ENCODE measurements around the gene GRAMD4. TPM values are rescaled to one million over a fixed set of nuclear protein-coding genes. Genes with fewer than 3 reads are reported as not detected.
"Not testable (repeated sequence)": the region's sequence is repeated elsewhere in the genome, so short reads cannot be mapped to it uniquely, and the experiment has no call there.

Gene GRAMD4
- total RNA-seq, 1 donor from 2014 or later = 90.8 TPM

DNA sequence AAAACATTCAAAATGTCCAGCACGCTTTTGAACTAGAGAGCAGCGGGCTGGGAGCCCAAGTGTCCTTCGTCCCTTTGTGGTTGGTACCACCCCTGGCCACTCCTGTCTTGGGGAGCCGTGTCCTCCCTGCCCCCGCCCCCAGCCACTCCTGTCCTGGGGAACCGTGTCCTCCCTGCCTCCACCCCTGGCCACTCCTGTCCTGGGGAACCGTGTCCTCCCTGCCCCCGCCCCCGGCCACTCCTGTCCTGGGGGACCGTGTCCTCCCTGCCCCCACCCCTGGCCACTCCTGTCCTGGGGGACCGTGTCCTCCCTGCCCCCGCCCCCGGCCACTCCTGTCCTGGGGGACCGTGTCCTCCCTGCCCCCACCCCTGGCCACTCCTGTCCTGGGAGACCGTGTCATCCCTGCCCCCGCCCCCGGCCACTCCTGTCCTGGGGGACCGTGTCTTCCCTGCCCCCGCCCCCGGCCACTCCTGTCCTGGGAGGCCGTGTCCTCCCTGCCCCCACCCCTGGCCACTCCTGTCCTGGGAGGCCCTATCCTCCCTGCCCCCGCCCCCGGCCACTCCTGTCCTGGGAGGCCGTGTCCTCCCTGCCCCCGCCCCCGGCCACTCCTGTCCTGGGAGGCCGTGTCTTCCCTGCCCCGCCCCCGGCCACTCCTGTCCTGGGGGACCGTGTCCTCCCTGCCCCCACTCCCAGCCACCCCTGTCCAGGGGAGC is 14.9 kb downstream of the GRAMD4 start:
- H3K27me3 Mint-ChIP-seq (ENCODE audit: low read depth); H3K9me3 Mint-ChIP-seq; intact Hi-C loops (cut with micrococcal nuclease); DNase-seq (ENCODE audit: low spot score); H3K4me1 Mint-ChIP-seq (ENCODE audit: low read depth); H3K36me3 Mint-ChIP-seq (ENCODE audit: low read depth); H3K27ac Mint-ChIP-seq; H3K4me3 Mint-ChIP-seq (ENCODE audit: low read depth): not testable (repeated sequence)

DNA sequence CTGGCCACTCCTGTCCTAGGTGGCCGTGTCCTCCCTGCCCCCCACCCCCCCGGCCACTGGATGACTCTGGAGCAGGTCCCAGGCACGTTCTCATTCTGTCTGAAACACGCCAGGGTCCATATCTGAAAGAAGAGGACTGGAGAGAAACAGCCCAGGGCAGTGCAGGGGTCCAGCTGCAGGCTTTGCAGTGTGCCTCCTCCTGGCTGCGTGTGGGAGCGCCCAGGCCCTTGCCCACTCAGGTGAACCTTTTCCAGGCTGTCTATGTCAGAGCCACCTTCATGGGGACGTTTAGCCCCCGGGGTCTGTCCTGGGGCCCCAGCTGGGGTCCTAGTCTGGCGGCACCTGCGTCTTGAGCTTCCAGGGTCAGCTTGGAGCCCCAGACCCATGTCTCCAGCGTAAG is 15.6 kb downstream of the GRAMD4 start:
- intact Hi-C loops (cut with micrococcal nuclease) = no loop called here
- H3K9me3 Mint-ChIP-seq = no peaks in the 10 kb centered on the region
- H3K27ac Mint-ChIP-seq = no peak overlapping the region
- no peaks in the 10 kb centered on the region for H3K27me3 Mint-ChIP-seq (ENCODE audit: low read depth)
- no peak for DNase-seq (ENCODE audit: low spot score)
- no peaks in the 10 kb centered on the region for H3K4me1 Mint-ChIP-seq (ENCODE audit: low read depth)
- no peak overlapping the region for H3K4me3 Mint-ChIP-seq (ENCODE audit: low read depth)
- H3K36me3 Mint-ChIP-seq (ENCODE audit: low read depth) = no peaks in the 10 kb centered on the region

- Mint-ChIP-seq H3K27ac (no peak overlapping the region), H3K4me1 (ENCODE audit: low read depth) (no peaks in the 10 kb centered on the region), H3K36me3 (ENCODE audit: low read depth) (no peaks in the 10 kb centered on the region), H3K9me3 (no peaks in the 10 kb centered on the region), H3K27me3 (ENCODE audit: low read depth) (no peaks in the 10 kb centered on the region), H3K4me3 (ENCODE audit: low read depth) (no peak overlapping the region)
- intact Hi-C loops (cut with micrococcal nuclease) = no loop called here
- DNase-seq (ENCODE audit: low spot score) = no peak
These were observed 16.2 kb downstream of the GRAMD4 start for GRCh38 chr22:46636221-46637002.

- Mint-ChIP-seq H3K27ac (no peak overlapping the region), H3K9me3 (peaks cover under 1% of the 10 kb centered on the region), H3K36me3 (ENCODE audit: low read depth) (peaks cover 7% of the 10 kb centered on the region), H3K4me1 (ENCODE audit: low read depth) (no peaks in the 10 kb centered on the region), H3K27me3 (ENCODE audit: low read depth) (no peaks in the 10 kb centered on the region), H3K4me3 (ENCODE audit: low read depth) (no peak overlapping the region)
- intact Hi-C loops (cut with micrococcal nuclease) = no loop called here
- DNase-seq (ENCODE audit: low spot score) = no peak
These were observed 17.8 kb downstream of the GRAMD4 start for GRCh38 chr22:46637711-46638600.

- H3K9me3 Mint-ChIP-seq = peaks cover 4% of the 10 kb centered on the region
- H3K27me3 Mint-ChIP-seq (ENCODE audit: low read depth) = no peaks in the 10 kb centered on the region
- no peak for DNase-seq (ENCODE audit: low spot score)
- peaks cover 11% of the 10 kb centered on the region for H3K36me3 Mint-ChIP-seq (ENCODE audit: low read depth)
- H3K4me1 Mint-ChIP-seq (ENCODE audit: low read depth) = no peaks in the 10 kb centered on the region
- H3K27ac Mint-ChIP-seq = no peak overlapping the region
- H3K4me3 Mint-ChIP-seq (ENCODE audit: low read depth) = no peak overlapping the region
- intact Hi-C loops (cut with micrococcal nuclease) = no loop called here
These were observed 18.6 kb downstream of the GRAMD4 start for GRCh38 chr22:46638601-46639431.

GRCh38 chr22:46639843-46640242 is 19.7 kb downstream of the GRAMD4 start:
- intact Hi-C loops (cut with micrococcal nuclease) = no loop called here
- Mint-ChIP-seq H3K27ac (no peak overlapping the region), H3K27me3 (ENCODE audit: low read depth) (no peaks in the 10 kb centered on the region), H3K9me3 (peaks cover 4% of the 10 kb centered on the region), H3K36me3 (ENCODE audit: low read depth) (peaks cover 11% of the 10 kb centered on the region), H3K4me3 (ENCODE audit: low read depth) (no peak overlapping the region), H3K4me1 (ENCODE audit: low read depth) (no peaks in the 10 kb centered on the region)
- DNase-seq (ENCODE audit: low spot score) = no peak

DNA sequence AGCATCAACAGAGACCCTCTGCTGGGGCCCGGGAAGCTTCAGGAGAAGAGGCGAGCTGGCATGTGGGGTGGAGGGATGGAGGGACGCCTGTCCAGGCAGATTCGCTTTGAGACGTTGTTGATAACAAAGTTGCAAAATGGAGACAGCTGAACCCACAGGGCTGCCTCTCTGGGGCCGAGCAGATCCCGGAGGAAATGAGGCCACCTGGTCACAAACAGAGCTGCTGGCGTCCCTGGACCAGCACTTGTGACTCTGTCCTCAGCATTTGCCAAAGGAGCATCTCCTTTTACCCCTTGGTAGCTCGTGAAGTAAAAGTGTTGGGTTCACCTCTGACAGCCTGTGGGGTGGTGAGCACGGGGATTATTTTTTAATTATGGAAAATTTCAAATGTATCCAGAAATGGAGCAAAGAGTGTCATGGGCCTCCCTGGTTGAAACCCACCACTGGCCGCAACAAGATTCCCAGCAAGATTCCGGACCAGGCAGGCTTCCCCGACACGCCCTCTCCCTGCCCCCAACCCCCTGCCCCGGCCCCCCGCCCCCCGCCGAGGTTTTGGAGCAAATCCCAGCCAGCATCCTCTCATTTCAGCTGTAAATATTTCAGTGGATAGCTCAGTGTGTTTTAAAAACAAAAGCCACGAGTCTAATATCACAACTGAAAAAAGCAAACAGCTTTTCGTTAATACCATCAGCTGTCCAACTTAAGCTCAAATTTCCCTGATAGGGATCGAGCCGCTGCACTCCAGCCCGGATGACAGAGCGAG is 20.3 kb downstream of the GRAMD4 start:
- no peak overlapping the region for H3K27ac Mint-ChIP-seq
- intact Hi-C loops (cut with micrococcal nuclease) = no loop called here
- no peak overlapping the region for H3K4me3 Mint-ChIP-seq (ENCODE audit: low read depth)
- peaks cover 4% of the 10 kb centered on the region for H3K9me3 Mint-ChIP-seq
- peaks cover 11% of the 10 kb centered on the region for H3K36me3 Mint-ChIP-seq (ENCODE audit: low read depth)
- no peaks in the 10 kb centered on the region for H3K27me3 Mint-ChIP-seq (ENCODE audit: low read depth)
- DNase-seq (ENCODE audit: low spot score) = no peak
- no peaks in the 10 kb centered on the region for H3K4me1 Mint-ChIP-seq (ENCODE audit: low read depth)

- DNase-seq (ENCODE audit: low spot score) = no peak
- peaks cover 4% of the 10 kb centered on the region for H3K9me3 Mint-ChIP-seq
- intact Hi-C loops (cut with micrococcal nuclease) = no loop called here
- no peak overlapping the region for H3K27ac Mint-ChIP-seq
- H3K27me3 Mint-ChIP-seq (ENCODE audit: low read depth) = no peaks in the 10 kb centered on the region
- peaks cover 14% of the 10 kb centered on the region for H3K36me3 Mint-ChIP-seq (ENCODE audit: low read depth)
- H3K4me1 Mint-ChIP-seq (ENCODE audit: low read depth) = peaks cover 3% of the 10 kb centered on the region
- H3K4me3 Mint-ChIP-seq (ENCODE audit: low read depth) = no peak overlapping the region
These were observed 21.7 kb downstream of the GRAMD4 start for GRCh38 chr22:46641811-46642266.

DNA sequence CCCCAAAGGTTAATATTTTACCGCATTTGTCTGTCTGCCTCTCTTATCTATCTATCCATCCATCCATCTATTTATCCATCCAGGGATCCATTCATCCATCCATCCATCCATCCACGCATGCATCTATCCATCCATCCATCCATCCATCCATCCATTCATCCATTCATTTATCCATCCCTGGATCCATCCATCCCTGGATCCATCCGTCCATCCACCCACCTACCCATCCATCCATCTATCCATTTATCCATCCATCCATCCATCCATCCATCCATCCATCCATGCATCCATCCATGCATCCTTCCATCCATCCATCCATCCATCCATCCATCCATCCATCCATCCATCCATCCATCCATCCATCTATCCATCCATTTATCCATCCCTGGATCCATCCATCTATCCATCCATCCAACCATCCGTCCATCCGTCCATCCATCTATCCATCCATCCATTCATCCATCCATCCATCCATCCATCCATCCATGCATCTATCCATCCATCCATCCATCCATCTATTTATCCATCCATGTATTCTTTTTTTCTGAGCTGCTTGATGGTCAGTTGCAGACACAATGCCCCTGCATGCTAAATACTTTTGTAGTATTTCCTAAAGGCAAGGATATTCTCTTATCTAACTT is 22.8 kb downstream of the GRAMD4 start:
- intact Hi-C loops (cut with micrococcal nuclease); DNase-seq (ENCODE audit: low spot score); H3K27ac Mint-ChIP-seq; H3K4me1 Mint-ChIP-seq (ENCODE audit: low read depth); H3K4me3 Mint-ChIP-seq (ENCODE audit: low read depth); H3K27me3 Mint-ChIP-seq (ENCODE audit: low read depth); H3K9me3 Mint-ChIP-seq: not testable (repeated sequence)
- peaks cover 20% of the 10 kb centered on the region for H3K36me3 Mint-ChIP-seq (ENCODE audit: low read depth)

- Mint-ChIP-seq H3K4me1 (ENCODE audit: low read depth) (peaks cover 15% of the 10 kb centered on the region), H3K9me3 (peaks cover 4% of the 10 kb centered on the region), H3K27me3 (ENCODE audit: low read depth) (no peaks in the 10 kb centered on the region), H3K4me3 (ENCODE audit: low read depth) (no peak overlapping the region), H3K36me3 (ENCODE audit: low read depth) (peaks cover 26% of the 10 kb centered on the region), H3K27ac (peak overlapping the region; percentile 45)
- intact Hi-C loops (cut with micrococcal nuclease) = no loop called here
- DNase-seq (ENCODE audit: low spot score) = no peak
These were observed 26.5 kb downstream of the GRAMD4 start for GRCh38 chr22:46646531-46647215.

Measured in activated T-helper 2 cell treated with anti-CD3 and anti-CD28 coated beads, Interferon-gamma antibody, Interleukin-2, Interleukin-4, amounts not matched to agents 10 μg/mL and 5 μg/mL and 100 μg/mL, durations not matched to agents 14 hours and 24 hours and 36 hours (primary cell).